WERI-Rb-1 (cell line): Measurements from ENCODE around the gene MRPL2.

Experiments
- DNase-seq: peaks from one replicate; pipeline ENCODE4 v3.0.0-alpha.2; 2020
- H3K27ac ChIP-seq: fragments of 250-450 bp; sonication (Bioruptor Pico); 2 replicates; pipeline ENCODE4 v1.5.1; 2020; ENCODE audit warnings: mild to moderate bottlenecking, moderate library complexity
- H3K27me3 ChIP-seq: fragments of 250-450 bp; sonication (Bioruptor Pico); 2 replicates; pipeline ENCODE4 v1.5.1; 2021; ENCODE audit warnings: mild to moderate bottlenecking, low read depth, moderate library complexity; ENCODE audit not compliant: insufficient read depth, severe bottlenecking
- H3K36me3 ChIP-seq: fragments of 250-450 bp; sonication (Bioruptor Pico); 2 replicates; pipeline ENCODE4 v1.5.1; 2020; ENCODE audit warnings: mild to moderate bottlenecking, moderate library complexity
- H3K4me3 ChIP-seq: 2 replicates; pipeline ENCODE4 v1.5.1; 2011; ENCODE audit warnings: low read depth, mild to moderate bottlenecking, control low read depth, low read length
- H3K9me3 ChIP-seq: fragments of 250-450 bp; sonication (Bioruptor Pico); 2 replicates; pipeline ENCODE4 v1.5.1; 2021; ENCODE audit warnings: mild to moderate bottlenecking, moderate library complexity; ENCODE audit not compliant: severe bottlenecking
- TF ChIP-seq, protein P1 (sequence below): IDR thresholded peaks from 2 replicates; pipeline ENCODE4 v1.5.1; 2011; ENCODE audit warnings: low read depth, mild to moderate bottlenecking, control low read depth, inconsistent platforms, low read length

MRPL2 gene

DNA sequence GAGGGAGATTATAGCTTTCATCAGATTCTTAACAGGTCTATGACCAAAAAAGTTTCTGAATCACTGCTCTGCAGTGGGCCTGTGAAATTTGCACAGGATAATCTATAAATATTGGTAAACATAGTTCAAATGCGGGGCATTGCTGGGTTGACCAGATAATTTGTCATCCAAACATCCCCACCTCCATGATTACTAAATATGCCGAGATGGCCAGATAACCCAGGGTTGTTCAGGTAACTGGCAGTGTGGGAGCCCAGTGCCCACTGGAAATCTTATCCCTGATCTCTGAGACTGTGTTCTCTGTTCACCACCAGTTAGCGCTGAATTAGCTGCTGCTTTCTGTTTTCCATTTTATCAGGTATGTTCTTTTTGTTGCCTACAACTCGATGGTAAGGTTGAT is 38.3 kb upstream of the MRPL2 start:
- H3K4me3 ChIP-seq: no peak overlapping the region
- TF ChIP-seq, protein P1, sequence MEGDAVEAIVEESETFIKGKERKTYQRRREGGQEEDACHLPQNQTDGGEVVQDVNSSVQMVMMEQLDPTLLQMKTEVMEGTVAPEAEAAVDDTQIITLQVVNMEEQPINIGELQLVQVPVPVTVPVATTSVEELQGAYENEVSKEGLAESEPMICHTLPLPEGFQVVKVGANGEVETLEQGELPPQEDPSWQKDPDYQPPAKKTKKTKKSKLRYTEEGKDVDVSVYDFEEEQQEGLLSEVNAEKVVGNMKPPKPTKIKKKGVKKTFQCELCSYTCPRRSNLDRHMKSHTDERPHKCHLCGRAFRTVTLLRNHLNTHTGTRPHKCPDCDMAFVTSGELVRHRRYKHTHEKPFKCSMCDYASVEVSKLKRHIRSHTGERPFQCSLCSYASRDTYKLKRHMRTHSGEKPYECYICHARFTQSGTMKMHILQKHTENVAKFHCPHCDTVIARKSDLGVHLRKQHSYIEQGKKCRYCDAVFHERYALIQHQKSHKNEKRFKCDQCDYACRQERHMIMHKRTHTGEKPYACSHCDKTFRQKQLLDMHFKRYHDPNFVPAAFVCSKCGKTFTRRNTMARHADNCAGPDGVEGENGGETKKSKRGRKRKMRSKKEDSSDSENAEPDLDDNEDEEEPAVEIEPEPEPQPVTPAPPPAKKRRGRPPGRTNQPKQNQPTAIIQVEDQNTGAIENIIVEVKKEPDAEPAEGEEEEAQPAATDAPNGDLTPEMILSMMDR: no peak
- H3K27ac ChIP-seq: no peak overlapping the region
- H3K27me3 ChIP-seq: no peaks in the 10 kb centered on the region
- DNase-seq: no peak
- H3K36me3 ChIP-seq: peaks cover 3% of the 10 kb centered on the region
- H3K9me3 ChIP-seq: no peaks in the 10 kb centered on the region

DNA sequence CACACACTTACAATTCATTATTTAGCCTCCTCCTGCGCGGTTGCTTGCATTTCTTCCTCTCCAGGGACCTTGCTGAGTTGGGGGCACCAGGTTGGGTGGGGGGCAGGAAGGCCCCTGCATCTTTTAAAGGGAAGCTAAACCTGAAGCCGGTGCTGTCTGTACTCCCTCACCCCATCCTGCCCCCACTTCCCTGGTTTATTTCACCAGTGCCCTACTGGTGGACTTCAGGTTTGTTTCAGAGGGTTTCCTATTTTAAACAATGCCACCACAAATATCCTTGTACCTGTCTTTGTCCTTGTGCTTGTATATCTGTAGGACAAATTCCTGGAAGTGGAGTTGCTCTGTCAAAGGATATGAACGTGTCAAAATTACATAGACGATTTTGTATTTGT is 37.9 kb upstream of the MRPL2 start:
- Histone ChIP-seq H3K27ac (no peak overlapping the region), H3K36me3 (peaks cover 3% of the 10 kb centered on the region), H3K4me3 (no peak overlapping the region), H3K27me3 (no peaks in the 10 kb centered on the region), H3K9me3 (no peaks in the 10 kb centered on the region)
- TF ChIP-seq, protein P1: no peak
- DNase-seq: no peak

DNA sequence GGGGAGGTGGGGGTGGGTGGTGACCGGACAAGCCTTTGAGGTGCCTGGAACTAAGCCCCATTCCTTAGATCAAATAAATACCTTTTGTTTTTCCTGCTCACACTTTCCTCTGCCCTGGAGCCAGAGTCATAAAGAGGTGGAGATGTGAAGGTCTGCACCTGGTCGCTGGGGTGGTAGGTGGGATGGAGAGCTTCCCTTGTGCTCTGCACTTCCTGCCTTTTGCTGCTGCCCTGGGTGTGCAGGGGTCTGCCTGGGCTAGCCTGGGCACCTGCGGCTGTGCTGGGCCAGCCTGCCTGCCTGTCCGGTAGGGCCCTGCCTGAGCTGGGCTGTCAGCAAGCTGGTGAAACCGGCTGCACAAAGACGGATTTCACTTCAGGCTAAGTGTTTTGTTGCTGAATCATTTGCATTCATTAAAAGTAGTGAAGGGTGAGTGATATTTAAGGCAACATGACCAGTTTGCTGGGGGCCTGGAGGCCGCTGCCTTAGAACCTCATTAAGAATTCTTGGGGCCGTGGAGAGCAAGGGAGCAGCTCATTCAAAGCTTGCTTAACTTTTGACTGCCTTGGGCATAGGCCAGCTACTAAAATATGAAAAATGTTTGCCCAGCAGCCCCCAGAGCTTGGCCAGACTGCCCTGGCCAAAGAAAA is 37.3 kb upstream of the MRPL2 start:
- TF ChIP-seq, protein P1: no peak
- no peak overlapping the region for H3K27ac ChIP-seq
- H3K27me3 ChIP-seq: no peaks in the 10 kb centered on the region
- peaks cover 3% of the 10 kb centered on the region for H3K36me3 ChIP-seq
- H3K9me3 ChIP-seq: no peaks in the 10 kb centered on the region
- no peak for DNase-seq
- no peak overlapping the region for H3K4me3 ChIP-seq

DNA sequence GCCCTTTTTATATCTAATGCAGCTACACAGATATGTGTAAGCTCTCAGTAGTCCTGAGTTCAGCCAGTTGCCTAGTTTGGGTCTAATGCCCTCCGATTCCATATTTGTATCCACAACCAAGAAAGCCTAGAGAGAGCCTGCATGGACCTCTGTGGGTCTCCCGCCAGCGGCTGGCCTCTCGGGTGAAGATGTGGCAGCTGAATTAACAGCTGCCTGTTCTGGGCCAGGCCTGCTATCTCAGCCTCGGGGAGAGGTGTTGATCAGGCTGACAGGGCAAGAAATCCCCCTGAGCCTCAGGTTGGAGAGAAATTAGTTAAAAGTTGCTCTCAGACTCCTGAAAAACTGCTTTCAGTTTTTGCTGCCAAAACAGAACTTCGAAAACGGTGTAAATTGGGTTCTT is 36.7 kb upstream of the MRPL2 start:
- no peak overlapping the region for H3K4me3 ChIP-seq
- no peak for DNase-seq
- H3K27ac ChIP-seq: no peak overlapping the region
- no peaks in the 10 kb centered on the region for H3K27me3 ChIP-seq
- peaks cover 3% of the 10 kb centered on the region for H3K36me3 ChIP-seq
- TF ChIP-seq, protein P1: no peak
- H3K9me3 ChIP-seq: no peaks in the 10 kb centered on the region

DNA sequence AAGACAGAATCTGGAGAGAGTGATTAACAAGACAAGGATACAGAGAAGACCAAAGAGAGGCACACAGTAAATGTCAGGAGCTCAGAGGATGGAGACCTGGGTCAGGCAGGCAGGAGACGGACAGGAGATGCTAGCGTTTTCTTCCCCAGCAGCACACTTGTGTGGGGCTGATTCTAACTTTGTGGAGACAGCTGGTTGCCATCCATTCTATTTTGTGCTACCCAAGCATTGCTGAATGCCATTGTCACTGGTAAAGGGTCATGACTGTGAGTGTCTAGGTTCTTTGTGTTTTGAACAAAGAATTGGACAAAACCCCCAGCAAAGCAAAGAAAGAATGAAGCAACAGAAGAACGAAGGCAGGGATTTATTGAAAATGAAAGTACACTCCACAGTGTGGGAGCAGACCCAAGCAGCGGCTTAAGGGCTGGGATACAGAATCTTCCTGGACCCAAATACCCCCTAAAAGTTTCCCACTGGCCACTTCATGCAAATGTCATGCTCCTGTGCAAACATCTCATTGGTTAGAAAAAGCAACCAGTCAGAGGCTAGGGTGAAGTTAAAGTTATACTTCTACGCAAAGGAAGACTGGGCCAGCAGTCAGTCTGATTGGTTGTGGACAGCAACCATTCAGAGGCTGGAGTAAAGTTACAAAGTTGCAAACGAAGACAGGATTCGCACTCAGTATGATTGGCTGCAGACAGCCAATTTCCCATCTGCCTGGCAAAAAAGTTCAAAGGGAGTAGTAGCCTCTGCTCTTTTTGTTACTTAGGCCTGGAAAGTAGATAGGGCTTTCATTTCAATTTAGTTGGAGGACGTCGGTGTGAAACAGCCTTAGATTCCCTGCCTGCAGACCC is 34.4 kb upstream of the MRPL2 start:
- Histone ChIP-seq H3K36me3 (peaks cover 3% of the 10 kb centered on the region), H3K9me3 (no peaks in the 10 kb centered on the region), H3K27ac (no peak overlapping the region), H3K4me3 (no peak overlapping the region), H3K27me3 (no peaks in the 10 kb centered on the region)
- no peak for DNase-seq
- TF ChIP-seq, protein P1: no peak

DNA sequence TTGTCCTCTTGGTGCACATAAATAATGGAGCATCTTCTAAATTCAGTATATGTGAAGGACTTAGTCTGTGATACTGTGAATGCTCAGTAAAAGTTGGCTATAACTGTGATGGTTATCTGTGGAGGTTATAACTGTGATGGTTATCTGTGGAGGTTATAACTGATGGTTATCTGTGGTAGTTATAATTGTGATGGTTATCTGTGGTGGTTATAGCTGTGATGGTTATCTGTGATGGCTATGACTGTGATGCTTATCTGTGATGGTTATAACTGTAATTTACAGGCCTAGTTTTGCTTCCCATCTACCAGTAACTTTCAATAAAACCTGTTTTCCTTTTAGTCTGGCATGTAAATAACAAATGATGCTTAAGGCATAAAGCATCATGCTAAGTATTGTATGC is 33.4 kb upstream of the MRPL2 start:
- TF ChIP-seq, protein P1: no peak
- Histone ChIP-seq H3K4me3 (no peak overlapping the region), H3K27me3 (no peaks in the 10 kb centered on the region), H3K9me3 (no peaks in the 10 kb centered on the region), H3K27ac (no peak overlapping the region), H3K36me3 (peaks cover 3% of the 10 kb centered on the region)
- DNase-seq: no peak
